GM18520 (cell line): ENCODE measurements around the gene ATOH7.
"Not testable (repeated sequence)": the region's sequence is repeated elsewhere in the genome, so short reads cannot be mapped to it uniquely, and the experiment has no call there.

Source experiments
- ATAC-seq: cut with Tn5 transposase; IDR thresholded peaks from one replicate; pipeline ENCODE4 v1.9.1; 2021; ENCODE audit not compliant: unreplicated experiment

ATOH7 gene

GRCh38 chr10:68231817-68232251 is at the start of gene ATOH7:
Gene ATOH7 (minus strand): TSS chr10:68232113. CDS start chr10:68231677, 436 bp downstream.
- ATAC-seq, result no peak

GRCh38 chr10:68280758-68281157 is 48.8 kb upstream of the ATOH7 start:
- ATAC-seq, result no peak

GRCh38 chr10:68278906-68279753 is 47.2 kb upstream of the ATOH7 start:
- not testable (repeated sequence) for ATAC-seq

- ATAC-seq, result not testable (repeated sequence)
These were observed 45.9 kb upstream of the ATOH7 start for GRCh38 chr10:68277814-68278213.

- ATAC-seq, result no peak
These were observed 44.3 kb upstream of the ATOH7 start for GRCh38 chr10:68276224-68276623.

- no peak for ATAC-seq
These were observed 43.8 kb upstream of the ATOH7 start for GRCh38 chr10:68275600-68276126.

GRCh38 chr10:68272833-68273232 is 40.9 kb upstream of the ATOH7 start:
- no peak for ATAC-seq

GRCh38 chr10:68271196-68271882 is 39.4 kb upstream of the ATOH7 start:
- ATAC-seq, result no peak

- ATAC-seq, result no peak
These were observed 37.8 kb upstream of the ATOH7 start for GRCh38 chr10:68269562-68270290.

- no peak for ATAC-seq
These were observed 29.4 kb upstream of the ATOH7 start for GRCh38 chr10:68261132-68261856.

- no peak for ATAC-seq
These were observed 21.4 kb upstream of the ATOH7 start for GRCh38 chr10:68253346-68253745.

- no peak for ATAC-seq
These were observed 19.9 kb upstream of the ATOH7 start for GRCh38 chr10:68251625-68252495.

- no peak for ATAC-seq
These were observed 19.2 kb upstream of the ATOH7 start for GRCh38 chr10:68251151-68251550.

- no peak for ATAC-seq
These were observed 17.4 kb upstream of the ATOH7 start for GRCh38 chr10:68249297-68249696.

GRCh38 chr10:68247931-68248330 is 16.0 kb upstream of the ATOH7 start:
- ATAC-seq, result no peak

- not testable (repeated sequence) for ATAC-seq
These were observed 14.5 kb upstream of the ATOH7 start for GRCh38 chr10:68246397-68246796.

GRCh38 chr10:68242051-68242450 is 10.1 kb upstream of the ATOH7 start:
- ATAC-seq, result no peak

- ATAC-seq, result no peak
These were observed 7.8 kb upstream of the ATOH7 start for GRCh38 chr10:68239596-68240150.

GRCh38 chr10:68239069-68239468 is 7.2 kb upstream of the ATOH7 start:
- ATAC-seq, result no peak
